Nephron progenitor cell (in vitro differentiated cells): ENCODE measurements around the gene ICAM5.

Experiments
- DNase-seq: peaks from one replicate; pipeline ENCODE4 v3.0.0; 2021
- H3K27ac Mint-ChIP-seq: 2 replicates; pipeline ENCODE4 v1.8.0; 2021; ENCODE audit warnings: mild to moderate bottlenecking, moderate library complexity, mixed read lengths
- H3K27me3 Mint-ChIP-seq: 2 replicates; pipeline ENCODE4 v1.8.0; 2021; ENCODE audit warnings: mild to moderate bottlenecking, low read depth, mixed read lengths; ENCODE audit not compliant: poor library complexity
- H3K36me3 Mint-ChIP-seq: 2 replicates; pipeline ENCODE4 v1.8.0; 2021; ENCODE audit warnings: low read depth, mixed read lengths
- H3K4me1 Mint-ChIP-seq: 2 replicates; pipeline ENCODE4 v1.8.0; 2021; ENCODE audit warnings: mixed read lengths
- H3K4me3 Mint-ChIP-seq: 2 replicates; pipeline ENCODE4 v1.8.0; 2021; ENCODE audit warnings: mild to moderate bottlenecking, moderate library complexity, mixed read lengths
- H3K9me3 Mint-ChIP-seq: 2 replicates; pipeline ENCODE4 v1.8.0; 2021; ENCODE audit warnings: mild to moderate bottlenecking, moderate library complexity, mixed read lengths
- TF ChIP-seq, protein P1 (sequence below): fragments of 200-600 bp; sonication (generic); IDR thresholded peaks from 2 replicates; pipeline ENCODE4 v1.5.0; 2021; ENCODE audit warnings: antibody characterized with exemption

Gene ICAM5

DNA sequence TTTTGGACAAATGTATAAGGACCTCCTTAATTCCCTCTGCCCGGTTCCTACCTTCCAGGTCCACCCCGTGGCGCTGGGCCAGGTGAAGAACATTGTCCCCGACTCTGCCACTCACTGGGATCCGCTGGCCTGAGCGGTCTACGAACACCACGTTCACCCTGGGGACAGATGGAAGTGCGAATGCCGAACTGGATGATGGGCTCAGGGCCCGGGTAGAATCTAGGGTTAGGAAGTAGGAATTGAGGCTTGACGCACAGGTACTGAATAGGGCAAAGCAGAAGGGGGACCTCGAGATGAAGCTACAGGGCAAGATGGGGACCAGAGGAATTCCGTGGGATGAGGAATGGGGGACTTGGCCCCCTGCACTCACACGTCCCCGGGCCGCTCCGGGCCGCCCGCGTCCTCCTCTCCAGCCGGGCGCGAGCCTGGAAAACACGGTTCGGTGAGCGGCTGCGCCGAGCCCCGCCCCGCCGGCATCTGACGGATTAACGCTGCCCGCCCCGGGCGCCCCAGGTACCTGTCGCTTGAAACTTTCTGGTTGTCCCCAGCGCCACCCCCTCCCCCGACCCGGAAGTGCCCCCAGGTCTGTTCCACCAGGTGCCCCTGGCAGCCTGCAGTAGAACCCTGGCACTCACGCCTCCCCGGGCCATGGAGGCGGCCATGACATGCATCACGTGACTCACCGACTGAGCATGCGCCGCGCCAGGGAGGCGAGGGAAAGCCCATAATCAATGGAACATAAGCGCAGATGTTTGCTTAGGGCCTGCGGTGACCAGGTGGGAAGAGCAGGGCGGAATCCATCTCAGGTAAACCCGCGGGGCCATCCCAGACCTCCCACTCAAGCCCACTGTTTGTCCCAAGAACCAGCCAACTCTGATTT, 25.8 kb downstream of the ICAM5 start, which contains the start of gene FDX2:
Gene FDX2, minus strand, starts transcription at position 681 of the 880 bp plus-strand sequence. Its CDS starts 19 bp downstream, at position 662.
- H3K4me3 Mint-ChIP-seq, result peak within 1 kb of the TSS; percentile 94
- DNase-seq, result peak; percentile 96
- TF ChIP-seq, protein P1, sequence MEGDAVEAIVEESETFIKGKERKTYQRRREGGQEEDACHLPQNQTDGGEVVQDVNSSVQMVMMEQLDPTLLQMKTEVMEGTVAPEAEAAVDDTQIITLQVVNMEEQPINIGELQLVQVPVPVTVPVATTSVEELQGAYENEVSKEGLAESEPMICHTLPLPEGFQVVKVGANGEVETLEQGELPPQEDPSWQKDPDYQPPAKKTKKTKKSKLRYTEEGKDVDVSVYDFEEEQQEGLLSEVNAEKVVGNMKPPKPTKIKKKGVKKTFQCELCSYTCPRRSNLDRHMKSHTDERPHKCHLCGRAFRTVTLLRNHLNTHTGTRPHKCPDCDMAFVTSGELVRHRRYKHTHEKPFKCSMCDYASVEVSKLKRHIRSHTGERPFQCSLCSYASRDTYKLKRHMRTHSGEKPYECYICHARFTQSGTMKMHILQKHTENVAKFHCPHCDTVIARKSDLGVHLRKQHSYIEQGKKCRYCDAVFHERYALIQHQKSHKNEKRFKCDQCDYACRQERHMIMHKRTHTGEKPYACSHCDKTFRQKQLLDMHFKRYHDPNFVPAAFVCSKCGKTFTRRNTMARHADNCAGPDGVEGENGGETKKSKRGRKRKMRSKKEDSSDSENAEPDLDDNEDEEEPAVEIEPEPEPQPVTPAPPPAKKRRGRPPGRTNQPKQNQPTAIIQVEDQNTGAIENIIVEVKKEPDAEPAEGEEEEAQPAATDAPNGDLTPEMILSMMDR, result no peak
- peak within 1 kb of the TSS; percentile 92 for H3K27ac Mint-ChIP-seq
- H3K36me3 Mint-ChIP-seq, result peaks cover 19% of the 10 kb centered on the region
- peaks cover 23% of the 10 kb centered on the region for H3K4me1 Mint-ChIP-seq
- H3K27me3 Mint-ChIP-seq, result no peaks in the 10 kb centered on the region
- H3K9me3 Mint-ChIP-seq, result no peaks in the 10 kb centered on the region

GRCh38 chr19:10316229-10317044, 26.7 kb downstream of the ICAM5 start:
- H3K4me3 Mint-ChIP-seq, result peak overlapping the region; percentile 94
- H3K4me1 Mint-ChIP-seq, result peaks cover 23% of the 10 kb centered on the region
- H3K27ac Mint-ChIP-seq, result peak overlapping the region; percentile 92
- DNase-seq, result no peak
- no peaks in the 10 kb centered on the region for H3K27me3 Mint-ChIP-seq
- H3K9me3 Mint-ChIP-seq, result no peaks in the 10 kb centered on the region
- TF ChIP-seq, protein P1, result no peak
- peaks cover 19% of the 10 kb centered on the region for H3K36me3 Mint-ChIP-seq

- H3K36me3 Mint-ChIP-seq, result peaks cover 25% of the 10 kb centered on the region
- H3K27ac Mint-ChIP-seq, result no peak overlapping the region
- H3K4me1 Mint-ChIP-seq, result peaks cover 23% of the 10 kb centered on the region
- H3K9me3 Mint-ChIP-seq, result no peaks in the 10 kb centered on the region
- no peak for DNase-seq
- H3K27me3 Mint-ChIP-seq, result no peaks in the 10 kb centered on the region
- TF ChIP-seq, protein P1, result no peak
- H3K4me3 Mint-ChIP-seq, result no peak overlapping the region
Observed at GRCh38 chr19:10317045-10317856, 27.5 kb downstream of the ICAM5 start.

DNA sequence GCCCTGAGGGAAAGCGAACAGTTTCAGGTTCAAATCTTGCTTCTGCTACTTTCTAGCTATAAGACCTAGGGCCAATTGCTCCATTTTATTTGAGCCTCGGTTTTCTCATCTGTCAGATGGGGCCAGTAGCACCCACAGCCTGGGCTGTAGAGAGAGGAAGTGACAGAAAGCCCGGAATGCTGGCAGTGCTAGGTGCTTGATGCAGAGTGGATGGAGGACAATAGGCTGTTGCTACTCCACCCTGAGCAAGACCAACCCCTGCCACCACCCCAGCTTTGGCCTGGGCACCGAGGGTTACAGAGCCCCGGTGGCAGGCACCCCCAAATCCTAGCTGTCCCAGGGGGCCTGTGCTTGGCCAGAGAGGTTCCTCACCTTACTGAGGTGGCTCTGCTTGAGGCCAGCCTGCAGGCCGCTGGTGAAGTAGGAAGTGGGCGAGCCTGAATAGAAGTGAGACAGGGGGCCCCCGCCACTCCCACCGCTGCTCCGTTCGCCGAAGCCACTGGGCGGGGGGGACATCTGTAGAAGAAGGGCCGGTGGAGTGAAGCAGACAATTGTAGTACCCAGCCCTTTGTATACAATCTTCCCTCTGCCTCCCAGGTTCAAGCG, 28.2 kb downstream of the ICAM5 start:
- Mint-ChIP-seq H3K36me3 (peaks cover 24% of the 10 kb centered on the region), H3K9me3 (no peaks in the 10 kb centered on the region), H3K4me3 (no peak overlapping the region), H3K27ac (peak overlapping the region; percentile 68), H3K27me3 (no peaks in the 10 kb centered on the region), H3K4me1 (peaks cover 23% of the 10 kb centered on the region)
- no peak for DNase-seq
- TF ChIP-seq, protein P1, result no peak
